NB4 (cell line): ENCODE measurements around the gene AP1M1.

Experiments
- CTCF ChIP-seq: IDR thresholded peaks from one replicate; pipeline ENCODE4 v1.5.1; 2012; ENCODE audit warnings: low read depth, low read length
- MAX ChIP-seq: IDR thresholded peaks from 2 replicates; pipeline ENCODE4 v1.6.1; 2011; ENCODE audit warnings: low read depth, low read length
- MYC ChIP-seq: IDR thresholded peaks from 2 replicates; pipeline ENCODE4 v1.6.1; 2011; ENCODE audit warnings: low read depth, low read length
- POLR2A ChIP-seq: IDR thresholded peaks from 2 replicates; pipeline ENCODE4 v1.6.1; 2011; ENCODE audit warnings: mild to moderate bottlenecking; ENCODE audit not compliant: insufficient read length; ENCODE audit errors: extremely low read depth

- TF ChIP-seq POLR2A (no peak), CTCF (no peak), MYC (no peak), MAX (no peak)
These were observed 42.6 kb upstream of the AP1M1 start for GRCh38 chr19:16155128-16155527.
